Amniotic stem cell (primary cell): ENCODE data around the gene RBFOX1.

Experiments used
- DNase-seq: peaks from one replicate; lab custom pipeline; 2025; lab: John Stamatoyannopoulos, UW

Gene RBFOX1

DNA sequence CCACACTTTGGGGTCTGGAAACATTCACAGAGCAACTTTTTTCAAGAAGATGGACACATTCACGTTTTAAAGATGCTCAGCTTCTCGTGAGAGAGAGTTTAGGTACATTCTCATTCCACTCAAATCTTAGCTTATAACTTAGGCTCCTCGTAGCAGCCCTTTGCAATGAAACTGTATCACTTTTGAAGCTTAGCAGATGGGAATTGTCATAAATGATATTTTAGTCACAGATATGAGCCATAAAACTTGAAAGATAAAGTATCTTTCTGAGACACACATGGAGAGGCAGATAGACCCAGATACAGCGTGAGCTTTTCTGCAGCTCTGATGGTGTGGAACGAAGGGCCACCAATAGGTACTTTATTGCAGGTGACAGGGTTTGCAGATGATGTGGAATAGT is 41.1 kb downstream of the RBFOX1 start:
- DNase-seq = no peak

DNA sequence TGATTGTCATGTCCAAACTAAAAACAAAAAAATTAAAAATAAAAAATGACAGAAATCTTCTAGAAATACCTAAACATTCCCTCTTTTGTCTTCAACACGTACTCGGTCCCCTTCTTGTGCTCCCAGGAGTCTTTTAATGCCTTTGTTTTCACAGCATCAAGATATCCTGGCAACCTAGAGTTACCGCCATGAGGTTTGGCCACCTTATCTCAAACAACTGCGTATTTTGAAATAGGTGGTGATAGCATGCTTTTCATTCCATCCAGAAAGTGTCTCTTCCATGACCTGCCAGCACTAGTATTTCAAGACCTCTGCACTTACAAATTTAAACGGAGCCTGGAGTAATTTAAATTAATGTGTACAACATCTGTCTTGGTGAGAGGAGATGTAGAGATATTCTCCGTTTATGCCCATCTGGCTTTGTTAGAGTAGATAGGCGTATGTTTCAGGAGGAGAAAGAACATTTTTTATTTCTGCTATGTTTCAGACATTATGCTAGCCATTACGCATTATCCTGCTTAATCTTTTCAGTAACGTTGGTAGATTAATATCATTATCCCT is 42.0 kb downstream of the RBFOX1 start:
- no peak for DNase-seq

- DNase-seq = no peak
Measured at GRCh38 chr16:7376227-7376626, 43.6 kb downstream of the RBFOX1 start.

DNA sequence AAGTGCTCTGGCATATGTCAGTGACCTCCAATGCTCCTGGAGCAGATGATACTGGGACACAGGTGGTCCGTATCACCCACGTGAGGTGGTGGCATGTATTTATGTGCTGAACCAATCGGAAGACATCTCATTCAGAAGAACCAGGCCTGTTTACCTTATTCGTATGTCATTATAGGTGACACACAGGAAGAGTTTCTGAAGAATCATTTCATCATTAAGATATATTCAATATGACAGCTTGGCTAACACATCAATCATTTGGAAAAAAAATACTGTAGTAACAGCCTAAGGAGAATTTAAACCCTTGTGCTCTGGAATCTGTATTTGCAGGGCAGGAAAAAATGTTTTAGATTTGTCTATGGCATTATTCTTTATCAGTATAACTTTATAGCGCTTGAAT is 44.6 kb downstream of the RBFOX1 start:
- DNase-seq = no peak

GRCh38 chr16:7378024-7378695 is 45.5 kb downstream of the RBFOX1 start:
- DNase-seq = no peak

DNA sequence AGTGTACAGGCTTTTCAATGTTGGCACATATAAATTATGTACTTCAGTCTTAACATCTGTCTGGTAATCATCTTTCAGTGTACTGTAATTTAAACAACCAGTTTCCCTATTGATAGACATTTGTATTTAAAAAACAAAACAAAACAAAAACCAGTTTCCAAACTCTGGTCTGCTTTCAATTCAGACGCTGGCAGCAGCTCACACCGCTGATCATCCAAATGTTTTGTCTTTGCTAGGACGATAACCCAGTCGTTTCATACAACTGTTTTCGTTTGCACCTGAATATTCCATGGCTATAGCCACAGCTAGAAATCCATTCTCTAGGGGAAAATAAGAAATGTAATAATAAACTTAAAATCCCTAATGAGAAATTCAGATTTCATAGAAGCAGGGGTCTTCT is 47.8 kb downstream of the RBFOX1 start:
- DNase-seq = no peak

DNA sequence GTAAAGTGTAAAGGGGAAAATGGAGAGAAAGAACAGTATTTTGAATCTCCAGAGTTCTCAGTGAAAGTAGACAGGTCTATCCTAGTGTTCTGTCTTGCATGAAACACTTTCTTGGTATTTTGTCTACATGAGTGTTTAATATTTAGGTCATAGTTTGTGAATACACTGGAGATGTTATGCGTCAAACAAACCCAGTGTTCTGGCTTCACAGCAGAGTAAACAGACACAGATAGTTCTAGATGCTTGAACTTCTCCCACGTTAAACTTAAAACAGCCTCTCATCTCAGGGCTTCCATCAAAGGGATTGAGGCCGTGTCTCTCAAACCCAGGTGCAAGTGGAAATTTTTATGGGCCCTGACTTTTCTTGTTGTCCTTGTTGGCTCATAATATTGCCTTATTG is 48.3 kb downstream of the RBFOX1 start:
- DNase-seq = no peak

DNA sequence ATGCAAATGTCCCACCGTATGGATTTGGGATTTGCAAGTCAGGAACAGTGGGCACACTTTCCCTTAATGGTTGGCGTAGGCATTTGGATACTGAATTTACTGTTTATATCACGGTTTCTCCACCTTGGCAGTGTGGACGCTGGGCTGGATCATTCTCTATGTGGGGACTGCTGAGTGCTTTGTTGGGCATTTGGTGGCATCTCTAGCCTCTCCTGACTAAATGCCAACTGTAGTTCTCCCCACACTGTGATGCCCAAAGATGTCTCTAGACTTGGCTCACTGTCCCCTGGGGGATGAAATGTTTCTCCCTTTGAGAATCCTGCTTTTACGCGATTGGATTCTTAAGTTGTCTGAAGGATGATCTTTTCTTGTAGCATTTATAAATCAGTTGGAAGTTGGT is 49.0 kb downstream of the RBFOX1 start:
- no peak for DNase-seq

GRCh38 chr16:7382521-7382920 is 49.9 kb downstream of the RBFOX1 start:
- DNase-seq = no peak

- no peak for DNase-seq
Measured at GRCh38 chr16:7390974-7391373, 58.3 kb downstream of the RBFOX1 start.

GRCh38 chr16:7391694-7392093 is 59.0 kb downstream of the RBFOX1 start:
- no peak for DNase-seq

GRCh38 chr16:7392206-7392605 is 59.6 kb downstream of the RBFOX1 start:
- no peak for DNase-seq

DNA sequence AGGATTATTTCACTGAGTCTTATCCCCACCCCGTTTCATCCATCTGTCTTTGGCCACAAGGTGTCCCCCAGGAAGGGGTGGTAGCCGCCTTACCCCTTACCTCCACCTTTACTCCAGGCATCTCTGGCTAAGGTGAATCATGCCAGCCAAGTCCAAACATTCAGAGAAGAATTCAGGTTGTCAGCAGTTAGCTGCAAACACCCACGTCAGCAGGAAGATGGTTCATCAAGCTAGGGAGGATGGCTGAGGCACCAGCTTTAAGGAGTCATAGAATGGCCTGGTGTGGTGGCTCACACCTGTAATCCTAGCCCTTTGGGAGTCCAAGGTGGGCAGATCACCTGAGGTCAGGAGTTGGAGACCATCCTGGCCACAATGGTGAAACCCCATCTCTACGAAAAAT is 61.0 kb downstream of the RBFOX1 start:
- DNase-seq = no peak

- DNase-seq = no peak
Measured at GRCh38 chr16:7394720-7395336, 62.2 kb downstream of the RBFOX1 start.

- DNase-seq = no peak
Measured at GRCh38 chr16:7397901-7398300, 65.3 kb downstream of the RBFOX1 start.

GRCh38 chr16:7398536-7398935 is 65.9 kb downstream of the RBFOX1 start:
- no peak for DNase-seq

GRCh38 chr16:7399296-7399695 is 66.7 kb downstream of the RBFOX1 start:
- no peak for DNase-seq

DNA sequence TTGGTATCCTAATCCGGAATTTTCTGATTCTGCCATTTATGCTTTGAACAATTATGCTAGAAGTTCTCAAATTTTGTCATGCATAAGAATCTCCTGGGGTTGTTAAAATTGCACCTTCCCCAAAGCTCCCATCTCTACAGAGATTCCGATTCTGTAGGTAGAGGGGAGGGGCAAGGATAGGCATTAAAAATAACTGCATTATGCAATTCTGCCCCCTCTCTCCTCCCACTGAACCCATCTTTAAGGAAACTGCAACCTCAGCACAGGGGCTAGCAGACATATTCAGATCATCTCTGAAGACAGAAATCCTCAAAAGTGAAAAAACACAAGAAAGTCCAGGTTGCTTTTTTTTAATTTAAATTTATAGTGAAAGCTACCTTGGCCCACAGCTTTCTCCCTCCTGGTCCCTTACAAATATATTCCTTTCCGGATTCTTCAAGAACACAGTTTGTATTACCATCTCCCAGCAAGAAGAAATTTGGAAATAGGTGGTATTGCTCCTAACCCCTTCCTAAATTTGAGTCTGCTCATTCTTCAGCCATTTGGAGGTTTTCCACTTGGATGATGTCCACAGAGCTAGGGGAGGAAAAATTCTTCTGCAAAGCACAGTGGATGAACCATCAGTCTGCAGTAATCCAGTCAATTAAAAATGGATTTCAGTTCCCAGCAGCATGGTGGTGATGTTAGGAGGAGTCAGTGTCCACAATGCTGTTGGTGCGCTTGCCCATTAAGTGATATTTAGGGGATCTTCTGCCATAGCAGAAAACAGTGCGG is 67.7 kb downstream of the RBFOX1 start:
- DNase-seq = no peak

- DNase-seq = no peak
Measured at GRCh38 chr16:7404217-7404616, 71.6 kb downstream of the RBFOX1 start.

DNA sequence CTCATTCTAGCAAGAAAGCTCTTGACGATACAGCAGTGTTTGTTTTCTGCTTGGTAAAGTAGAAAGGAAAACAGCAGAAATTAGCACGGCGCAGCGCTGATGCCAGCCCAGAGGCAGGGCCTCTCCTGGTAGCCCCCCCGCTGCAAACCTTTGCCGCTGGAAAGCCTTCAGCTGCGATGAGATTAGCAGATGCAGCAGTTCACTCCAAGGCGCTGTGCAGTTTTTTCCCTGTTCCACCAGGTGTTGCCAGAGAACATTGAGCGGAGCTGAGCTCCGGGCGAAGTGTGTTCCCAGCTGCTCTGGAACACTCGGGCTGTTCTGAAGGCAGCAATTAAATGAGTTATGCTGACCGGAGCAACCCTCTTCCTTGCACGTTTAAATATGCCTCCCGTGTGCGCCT is 72.5 kb downstream of the RBFOX1 start:
- no peak for DNase-seq

GRCh38 chr16:7408700-7409365 is 76.2 kb downstream of the RBFOX1 start:
- no peak for DNase-seq

DNA sequence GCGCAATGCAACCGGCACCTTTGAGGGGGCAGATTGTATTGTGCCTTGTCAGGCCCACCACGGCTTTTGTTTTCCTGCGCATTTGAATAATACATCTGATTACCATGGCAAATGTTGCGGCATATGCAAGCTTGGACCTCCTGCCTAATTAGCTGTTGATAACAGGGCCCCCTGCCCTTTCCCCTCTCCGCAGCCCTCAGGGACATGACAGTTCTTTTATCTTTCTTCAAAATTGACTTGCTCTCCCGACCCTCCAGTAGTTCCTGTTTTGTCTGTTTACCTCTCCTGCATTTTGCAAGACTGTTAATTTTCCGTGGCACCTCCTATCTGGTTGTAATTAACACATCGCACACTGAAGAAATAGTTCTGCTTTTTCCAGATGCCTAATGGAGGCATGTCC is 86.8 kb downstream of the RBFOX1 start:
- DNase-seq = no peak

GRCh38 chr16:7420079-7420478 is 87.4 kb downstream of the RBFOX1 start:
- DNase-seq = no peak
